ENCODE results near the gene SPINK13. TPM values are rescaled to one million over a fixed set of nuclear protein-coding genes. Genes with fewer than 3 reads are reported as not detected.
"Not testable (repeated sequence)": the region's sequence is repeated elsewhere in the genome, so short reads cannot be mapped to it uniquely, and the experiment has no call there.

Gene SPINK13
- total and polyA plus RNA-seq, 2 experiments from 2014 or later, result 0.59 TPM; not detected in 1

DNA sequence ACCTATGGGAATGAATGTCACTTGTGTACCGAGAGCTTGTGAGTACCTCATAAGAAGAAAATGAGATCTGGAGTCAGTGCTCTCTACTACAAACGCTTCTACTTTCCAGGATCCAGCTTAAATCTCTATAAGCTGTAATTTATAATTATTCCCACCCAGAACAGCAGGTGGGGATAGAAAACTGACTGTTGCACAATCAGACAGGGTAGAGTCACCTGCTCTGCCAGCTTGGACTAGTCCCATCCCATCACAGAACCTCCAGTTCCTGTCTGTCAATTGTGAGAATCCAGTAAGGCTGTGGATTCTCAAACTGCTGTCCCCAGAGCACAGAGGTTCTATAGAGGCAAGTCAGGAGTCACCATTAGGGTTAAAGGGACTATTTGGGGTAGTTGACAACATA is 45.6 kb downstream of the SPINK13 start:
- Histone ChIP-seq H3K4me3 (no peak overlapping the region), H3K27me3 (no peaks in the 10 kb centered on the region), H3K36me3 (no peaks in the 10 kb centered on the region), H3K27ac (no peak overlapping the region), H3K9me3 (ENCODE audit: low read depth) (no peaks in the 10 kb centered on the region), H3K4me1 (ENCODE audit: low read depth) (no peaks in the 10 kb centered on the region)
- no peak for TF ChIP-seq CTCF (IDR thresholded peaks at IDR 0.05; ENCODE audit: low read depth, low read length)
- no peak for DNase-seq (ENCODE audit: low read depth in 1 of 2, low spot score in 1 of 2)

DNA sequence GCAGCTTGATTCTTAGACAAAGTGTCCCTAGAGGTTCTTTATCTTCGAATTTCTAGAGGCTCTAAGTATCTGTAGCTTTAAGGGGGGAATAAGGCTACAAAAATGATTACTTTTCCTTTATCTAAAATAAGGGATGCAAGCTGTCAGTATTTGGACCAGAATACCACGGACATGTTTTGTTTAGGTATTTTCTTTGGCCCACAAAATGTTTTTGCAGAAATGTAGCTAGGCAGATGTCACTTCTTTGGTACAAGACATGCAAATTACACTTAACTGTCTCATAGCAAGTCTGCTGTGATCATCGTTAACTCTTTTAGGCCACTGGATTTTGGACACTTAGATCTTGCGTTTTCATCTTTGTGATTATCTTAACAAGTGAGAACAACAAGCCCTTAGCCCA is 46.1 kb downstream of the SPINK13 start:
- no peak overlapping the region for H3K4me3 ChIP-seq
- no peaks in the 10 kb centered on the region for H3K36me3 ChIP-seq
- no peaks in the 10 kb centered on the region for H3K27me3 ChIP-seq

GRCh38 chr5:148320011-148320963 is 51.7 kb downstream of the SPINK13 start:
- H3K27ac ChIP-seq; H3K4me1 ChIP-seq (ENCODE audit: low read depth); H3K27me3 ChIP-seq; H3K9me3 ChIP-seq (ENCODE audit: low read depth); H3K36me3 ChIP-seq: not testable (repeated sequence)
- peak in 1 of 2 donors; percentile 7 for DNase-seq (ENCODE audit: low read depth in 1 of 2, low spot score in 1 of 2)
- peak overlapping the region; percentile 13 for H3K4me3 ChIP-seq

More for the DNA sequence above, 46.1 kb downstream of the SPINK13 start:
- no peak for TF ChIP-seq CTCF (IDR thresholded peaks at IDR 0.05; ENCODE audit: low read depth, low read length)
- no peak for DNase-seq (ENCODE audit: low read depth in 1 of 2, low spot score in 1 of 2)
- Histone ChIP-seq H3K4me1 (ENCODE audit: low read depth) (no peaks in the 10 kb centered on the region), H3K9me3 (ENCODE audit: low read depth) (no peaks in the 10 kb centered on the region), H3K27ac (no peak overlapping the region)

DNA sequence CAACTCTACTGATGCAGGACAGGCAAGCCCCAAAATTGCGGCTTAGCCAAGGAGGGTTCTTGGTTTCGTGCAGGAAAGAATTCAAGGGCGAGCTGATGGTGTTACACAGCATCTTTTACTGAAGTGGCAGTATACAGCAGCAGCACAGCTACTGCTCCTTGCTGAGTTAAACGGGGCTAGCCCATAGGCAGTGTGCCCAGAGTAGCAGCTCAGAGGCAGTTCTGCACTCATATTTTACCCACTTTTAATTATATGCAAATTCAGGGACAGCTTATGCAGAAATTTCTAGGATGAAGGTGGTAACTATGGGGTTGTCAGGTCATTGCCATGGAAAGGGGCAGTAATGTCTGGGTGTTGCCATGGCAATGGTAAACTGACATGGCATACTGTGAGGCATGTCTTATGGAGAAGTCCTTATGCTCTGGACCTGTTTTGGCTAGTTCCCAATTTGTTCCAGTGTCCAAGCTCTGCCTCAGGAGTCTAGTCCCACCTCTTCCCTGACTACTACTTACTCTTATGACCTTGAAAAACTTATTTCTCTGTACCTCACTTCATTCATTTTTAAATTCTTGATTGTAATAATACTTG is 64.8 kb downstream of the SPINK13 start:
- DNase-seq (ENCODE audit: low read depth in 1 of 2, low spot score in 1 of 2), result no peak

GRCh38 chr5:148335259-148335658 is 66.7 kb downstream of the SPINK13 start, which contains the start of gene SPINK9:
TSS of gene SPINK9 (plus strand) at chr5:148335559. CDS start at chr5:148335614, 55 bp downstream.
- no peaks in the 10 kb centered on the region for H3K4me1 ChIP-seq (ENCODE audit: low read depth)
- DNase-seq (ENCODE audit: low read depth in 1 of 2, low spot score in 1 of 2), result no peak

More for the DNA sequence above, 64.8 kb downstream of the SPINK13 start:
- H3K36me3 ChIP-seq, result no peaks in the 10 kb centered on the region
- TF ChIP-seq CTCF (IDR thresholded peaks at IDR 0.05; ENCODE audit: low read depth, low read length), result no peak
- no peaks in the 10 kb centered on the region for H3K4me1 ChIP-seq (ENCODE audit: low read depth)
- no peaks in the 10 kb centered on the region for H3K9me3 ChIP-seq (ENCODE audit: low read depth)
- no peak overlapping the region for H3K4me3 ChIP-seq
- H3K27ac ChIP-seq, result no peak overlapping the region
- H3K27me3 ChIP-seq, result no peaks in the 10 kb centered on the region

More at GRCh38 chr5:148335259-148335658, 66.7 kb downstream of the SPINK13 start, which contains the start of gene SPINK9:
- Histone ChIP-seq H3K4me3 (no peak within 1 kb of the TSS), H3K27ac (no peak within 1 kb of the TSS), H3K36me3 (no peaks in the 10 kb centered on the region), H3K27me3 (no peaks in the 10 kb centered on the region), H3K9me3 (ENCODE audit: low read depth) (no peaks in the 10 kb centered on the region)
- no peak for TF ChIP-seq CTCF (IDR thresholded peaks at IDR 0.05; ENCODE audit: low read depth, low read length)

Other genes starting within 250 kb of the SPINK13 start
- 5.3 and 6.1 TPM in 2 replicates for gene SPINK5, start 204.8 kb upstream of the SPINK13 start, total RNA-seq
- 3.5 and 5.5 TPM in 2 replicates for gene SPINK5, start 204.8 kb upstream of the SPINK13 start, polyA plus RNA-seq
- gene SPINK14, start 100.2 kb upstream of the SPINK13 start, total RNA-seq, result not detected in 2 replicates
- gene SPINK14, start 100.2 kb upstream of the SPINK13 start, polyA plus RNA-seq, result not detected in 2 replicates
- gene SPINK6, start 65.8 kb upstream of the SPINK13 start, total RNA-seq, result not detected in 2 replicates
- gene SPINK6, start 65.8 kb upstream of the SPINK13 start, polyA plus RNA-seq, result not detected in 2 replicates
- gene MARCOL, start 30.3 kb upstream of the SPINK13 start, total RNA-seq, result not detected in 2 replicates
- 0.29 TPM in 1 of 2 replicates, not detected in the other for gene MARCOL, start 30.3 kb upstream of the SPINK13 start, polyA plus RNA-seq
- gene SPINK7, start 43.6 kb downstream of the SPINK13 start, total RNA-seq, result not detected in 2 replicates
- not detected in 2 replicates for gene SPINK7, start 43.6 kb downstream of the SPINK13 start, polyA plus RNA-seq
- gene SPINK9, start 66.8 kb downstream of the SPINK13 start, total RNA-seq, result not detected in 2 replicates
- gene SPINK9, start 66.8 kb downstream of the SPINK13 start, polyA plus RNA-seq, result not detected in 2 replicates
- 28.1 and 42.9 TPM in 2 replicates for gene FBXO38, start 115.2 kb downstream of the SPINK13 start, total RNA-seq
- gene FBXO38, start 115.2 kb downstream of the SPINK13 start, polyA plus RNA-seq, result 24.2 and 37.3 TPM in 2 replicates

All from cardiac muscle cell (in vitro differentiated cells and primary cell).